SK-N-SH treated with all-trans-retinoic acid at 6 μM for 48 hours (cell line): ENCODE data around the gene GORASP1.

ENCODE experiments used
- BACH2 ChIP-seq: fragments of 250-450 bp; sonication (Bioruptor Pico); IDR thresholded peaks from 2 replicates; pipeline ENCODE4 v1.9.0; 2021; ENCODE audit warnings: mild to moderate bottlenecking, borderline replicate concordance
- ESRRG ChIP-seq: fragments of 250-450 bp; sonication (Bioruptor Pico); IDR thresholded peaks from 2 replicates; pipeline ENCODE4 v1.6.1; 2021; ENCODE audit warnings: mild to moderate bottlenecking
- PATZ1 ChIP-seq: fragments of 250-450 bp; sonication (Bioruptor Pico); IDR thresholded peaks from 2 replicates; pipeline ENCODE4 v1.8.0; 2020; ENCODE audit warnings: mild to moderate bottlenecking, moderate library complexity, borderline replicate concordance
- PPARA ChIP-seq: fragments of 250-450 bp; sonication (Bioruptor Pico); IDR thresholded peaks from 2 replicates; pipeline ENCODE4 v1.5.0; 2020; ENCODE audit warnings: mild to moderate bottlenecking, borderline replicate concordance
- RARB ChIP-seq: fragments of 250-450 bp; sonication (Bioruptor Pico); IDR thresholded peaks from 2 replicates; pipeline ENCODE4 v1.8.0; 2021; ENCODE audit warnings: mild to moderate bottlenecking, moderate library complexity
- ZFP3 ChIP-seq: fragments of 250-450 bp; sonication (Bioruptor Pico); IDR thresholded peaks from 2 replicates; pipeline ENCODE4 v1.5.0; 2020; ENCODE audit warnings: mild to moderate bottlenecking, moderate library complexity
- ZNF565 ChIP-seq: fragments of 450-650 bp; formaldehyde crosslinking; conservative IDR thresholded peaks from 2 replicates; pipeline ENCODE4 v1.5.0; 2020; ENCODE audit warnings: low read depth, mild to moderate bottlenecking, moderate library complexity
- TF ChIP-seq, protein P1 (sequence below): fragments of 250-450 bp; sonication (Bioruptor Pico); IDR thresholded peaks from 2 replicates; pipeline ENCODE4 v1.5.1; 2020; ENCODE audit warnings: low read depth, mild to moderate bottlenecking, moderate library complexity

- TF ChIP-seq ZFP3 (CRISPR knock-in tag) (no peak), ZNF565 (CRISPR knock-in tag) (no peak), ESRRG (CRISPR knock-in tag) (no peak), RARB (no peak), PPARA (CRISPR knock-in tag) (no peak), BACH2 (no peak), PATZ1 (CRISPR knock-in tag) (no peak)
- TF ChIP-seq, protein P1, sequence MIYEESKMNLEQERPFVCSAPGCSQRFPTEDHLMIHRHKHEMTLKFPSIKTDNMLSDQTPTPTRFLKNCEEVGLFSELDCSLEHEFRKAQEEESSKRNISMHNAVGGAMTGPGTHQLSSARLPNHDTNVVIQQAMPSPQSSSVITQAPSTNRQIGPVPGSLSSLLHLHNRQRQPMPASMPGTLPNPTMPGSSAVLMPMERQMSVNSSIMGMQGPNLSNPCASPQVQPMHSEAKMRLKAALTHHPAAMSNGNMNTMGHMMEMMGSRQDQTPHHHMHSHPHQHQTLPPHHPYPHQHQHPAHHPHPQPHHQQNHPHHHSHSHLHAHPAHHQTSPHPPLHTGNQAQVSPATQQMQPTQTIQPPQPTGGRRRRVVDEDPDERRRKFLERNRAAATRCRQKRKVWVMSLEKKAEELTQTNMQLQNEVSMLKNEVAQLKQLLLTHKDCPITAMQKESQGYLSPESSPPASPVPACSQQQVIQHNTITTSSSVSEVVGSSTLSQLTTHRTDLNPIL (CRISPR knock-in tag) = no peak
Observed at GRCh38 chr3:39051649-39052561, 55.5 kb downstream of the GORASP1 start, which contains the start of the genes SCN11A and WDR48.
